Measurements from ENCODE around the gene STARD13.

STARD13 gene

GRCh38 chr13:33146843-33147611 is 138.5 kb downstream of the STARD13 start:
- no peak for DNase-seq (ENCODE audit: low spot score)

GRCh38 chr13:33145667-33146066 is 139.9 kb downstream of the STARD13 start:
- no peak for DNase-seq (ENCODE audit: low spot score)

GRCh38 chr13:33144358-33144784 is 141.2 kb downstream of the STARD13 start:
- no peak for DNase-seq (ENCODE audit: low spot score)

- no peak for DNase-seq (ENCODE audit: low spot score)
Measured at GRCh38 chr13:33139780-33140535, 145.6 kb downstream of the STARD13 start.

GRCh38 chr13:33139184-33139583 is 146.4 kb downstream of the STARD13 start:
- DNase-seq (ENCODE audit: low spot score) = no peak

GRCh38 chr13:33138441-33138840 is 147.1 kb downstream of the STARD13 start:
- DNase-seq (ENCODE audit: low spot score) = no peak

- DNase-seq (ENCODE audit: low spot score) = no peak
Measured at GRCh38 chr13:33137721-33138120, 147.8 kb downstream of the STARD13 start.

GRCh38 chr13:33135097-33135496 is 150.5 kb downstream of the STARD13 start:
- no peak for DNase-seq (ENCODE audit: low spot score)

- DNase-seq (ENCODE audit: low spot score) = no peak
Measured at GRCh38 chr13:33134213-33134612, 151.3 kb downstream of the STARD13 start.

GRCh38 chr13:33132644-33133440 is 152.7 kb downstream of the STARD13 start:
- DNase-seq (ENCODE audit: low spot score) = no peak

GRCh38 chr13:33129886-33130285 is 155.7 kb downstream of the STARD13 start:
- no peak for DNase-seq (ENCODE audit: low spot score)

- no peak for DNase-seq (ENCODE audit: low spot score)
Measured at GRCh38 chr13:33129094-33129832, 156.3 kb downstream of the STARD13 start.

- no peak for DNase-seq (ENCODE audit: low spot score)
Measured at GRCh38 chr13:33128134-33128533, 157.4 kb downstream of the STARD13 start.

- no peak for DNase-seq (ENCODE audit: low spot score)
Measured at GRCh38 chr13:33127009-33127551, 158.5 kb downstream of the STARD13 start.

GRCh38 chr13:33125821-33126570 is 159.6 kb downstream of the STARD13 start:
- DNase-seq (ENCODE audit: low spot score) = peak; percentile 70

GRCh38 chr13:33123066-33123859 is 162.3 kb downstream of the STARD13 start:
- no peak for DNase-seq (ENCODE audit: low spot score)

GRCh38 chr13:33119856-33120543 is 165.6 kb downstream of the STARD13 start:
- DNase-seq (ENCODE audit: low spot score) = no peak

- no peak for DNase-seq (ENCODE audit: low spot score)
Measured at GRCh38 chr13:33119022-33119781, 166.4 kb downstream of the STARD13 start.

All from HuH-7 (cell line).